Measurements from ENCODE around the gene LRCH1.
"Not testable (repeated sequence)": the region's sequence is repeated elsewhere in the genome, so short reads cannot be mapped to it uniquely, and the experiment has no call there.

The LRCH1 gene

GRCh38 chr13:46769925-46770324 is 217.0 kb downstream of the LRCH1 start:
- not testable (repeated sequence) for H3K36me3 ChIP-seq (ENCODE audit: control insufficient read depth, insufficient read depth, low read length); H3K4me1 ChIP-seq (ENCODE audit: control insufficient read depth, insufficient read depth, low read length); H3K4me3 ChIP-seq (ENCODE audit: low read length); DNase-seq (ENCODE audit: low read depth, low spot score); H3K27ac ChIP-seq (ENCODE audit: low read length); H3K27me3 ChIP-seq (ENCODE audit: control insufficient read depth, insufficient read depth, low read length); H3K9me3 ChIP-seq (ENCODE audit: control insufficient read depth, insufficient read depth, low read length)
- no CpG with 5 or more reads among the region's 4 CpGs for WGBS (ENCODE audit: insufficient coverage, insufficient read length)

GRCh38 chr13:46771693-46772092 is 218.7 kb downstream of the LRCH1 start:
- no peak overlapping the region for H3K27ac ChIP-seq (ENCODE audit: low read length)

GRCh38 chr13:46773541-46773940 is 220.6 kb downstream of the LRCH1 start:
- DNase-seq (ENCODE audit: low read depth, low spot score) = no peak
- Histone ChIP-seq H3K27me3 (ENCODE audit: control insufficient read depth, insufficient read depth, low read length) (no peaks in the 10 kb centered on the region), H3K27ac (ENCODE audit: low read length) (no peak overlapping the region), H3K4me1 (ENCODE audit: control insufficient read depth, insufficient read depth, low read length) (no peaks in the 10 kb centered on the region), H3K36me3 (ENCODE audit: control insufficient read depth, insufficient read depth, low read length) (peaks cover 3% of the 10 kb centered on the region; the same call in 1 of the 2 replicates), H3K4me3 (ENCODE audit: low read length) (no peak overlapping the region), H3K9me3 (ENCODE audit: control insufficient read depth, insufficient read depth, low read length) (no peaks in the 10 kb centered on the region)
- no CpG with 5 or more reads among the region's 2 CpGs for WGBS (ENCODE audit: insufficient coverage, insufficient read length)

More at GRCh38 chr13:46771693-46772092, 218.7 kb downstream of the LRCH1 start:
- Histone ChIP-seq H3K4me1 (ENCODE audit: control insufficient read depth, insufficient read depth, low read length) (no peaks in the 10 kb centered on the region), H3K36me3 (ENCODE audit: control insufficient read depth, insufficient read depth, low read length) (peaks cover 3% of the 10 kb centered on the region; the same call in 1 of the 2 replicates), H3K9me3 (ENCODE audit: control insufficient read depth, insufficient read depth, low read length) (no peaks in the 10 kb centered on the region), H3K27me3 (ENCODE audit: control insufficient read depth, insufficient read depth, low read length) (no peaks in the 10 kb centered on the region), H3K4me3 (ENCODE audit: low read length) (no peak overlapping the region)
- DNase-seq (ENCODE audit: low read depth, low spot score) = no peak

GRCh38 chr13:46775385-46776107 is 222.6 kb downstream of the LRCH1 start:
- peaks cover 3% of the 10 kb centered on the region; the same call in 1 of the 2 replicates for H3K36me3 ChIP-seq (ENCODE audit: control insufficient read depth, insufficient read depth, low read length)
- no peak overlapping the region for H3K4me3 ChIP-seq (ENCODE audit: low read length)
- H3K27me3 ChIP-seq (ENCODE audit: control insufficient read depth, insufficient read depth, low read length) = no peaks in the 10 kb centered on the region
- no peaks in the 10 kb centered on the region for H3K9me3 ChIP-seq (ENCODE audit: control insufficient read depth, insufficient read depth, low read length)
- WGBS (ENCODE audit: insufficient coverage, insufficient read length) = no CpG with 5 or more reads among the region's 8 CpGs
- no peaks in the 10 kb centered on the region for H3K4me1 ChIP-seq (ENCODE audit: control insufficient read depth, insufficient read depth, low read length)
- no peak overlapping the region for H3K27ac ChIP-seq (ENCODE audit: low read length)
- DNase-seq (ENCODE audit: low read depth, low spot score) = no peak

GRCh38 chr13:46778095-46778494 is 225.1 kb downstream of the LRCH1 start:
- 100% methylated on average over 3 of the region's 3 CpGs for WGBS (ENCODE audit: insufficient coverage, insufficient read length)
- Histone ChIP-seq H3K4me1 (ENCODE audit: control insufficient read depth, insufficient read depth, low read length) (no peaks in the 10 kb centered on the region), H3K36me3 (ENCODE audit: control insufficient read depth, insufficient read depth, low read length) (peaks cover 3% of the 10 kb centered on the region; the same call in 1 of the 2 replicates)

GRCh38 chr13:46778890-46779289 is 225.9 kb downstream of the LRCH1 start:
- Histone ChIP-seq H3K27me3 (ENCODE audit: control insufficient read depth, insufficient read depth, low read length) (no peaks in the 10 kb centered on the region), H3K36me3 (ENCODE audit: control insufficient read depth, insufficient read depth, low read length) (peaks cover 3% of the 10 kb centered on the region; the same call in 1 of the 2 replicates), H3K27ac (ENCODE audit: low read length) (no peak overlapping the region), H3K9me3 (ENCODE audit: control insufficient read depth, insufficient read depth, low read length) (no peaks in the 10 kb centered on the region), H3K4me3 (ENCODE audit: low read length) (no peak overlapping the region), H3K4me1 (ENCODE audit: control insufficient read depth, insufficient read depth, low read length) (no peaks in the 10 kb centered on the region)
- DNase-seq (ENCODE audit: low read depth, low spot score) = no peak
- WGBS (ENCODE audit: insufficient coverage, insufficient read length) = no CpG with 5 or more reads among the region's 2 CpGs

More at GRCh38 chr13:46778095-46778494, 225.1 kb downstream of the LRCH1 start:
- H3K4me3 ChIP-seq (ENCODE audit: low read length) = no peak overlapping the region
- H3K9me3 ChIP-seq (ENCODE audit: control insufficient read depth, insufficient read depth, low read length) = no peaks in the 10 kb centered on the region
- no peak for DNase-seq (ENCODE audit: low read depth, low spot score)
- no peaks in the 10 kb centered on the region for H3K27me3 ChIP-seq (ENCODE audit: control insufficient read depth, insufficient read depth, low read length)
- no peak overlapping the region for H3K27ac ChIP-seq (ENCODE audit: low read length)

- Histone ChIP-seq H3K36me3 (ENCODE audit: control insufficient read depth, insufficient read depth, low read length) (peaks cover 2% of the 10 kb centered on the region; the same call in 1 of the 2 replicates), H3K9me3 (ENCODE audit: control insufficient read depth, insufficient read depth, low read length) (no peaks in the 10 kb centered on the region)
Measured at GRCh38 chr13:46782066-46782465, 229.1 kb downstream of the LRCH1 start.

GRCh38 chr13:46782691-46783090 is 229.7 kb downstream of the LRCH1 start:
- no peaks in the 10 kb centered on the region for H3K4me1 ChIP-seq (ENCODE audit: control insufficient read depth, insufficient read depth, low read length)
- DNase-seq (ENCODE audit: low read depth, low spot score) = no peak
- H3K27me3 ChIP-seq (ENCODE audit: control insufficient read depth, insufficient read depth, low read length) = no peaks in the 10 kb centered on the region
- no CpG with 5 or more reads among the region's 2 CpGs for WGBS (ENCODE audit: insufficient coverage, insufficient read length)
- no peak overlapping the region for H3K27ac ChIP-seq (ENCODE audit: low read length)
- H3K36me3 ChIP-seq (ENCODE audit: control insufficient read depth, insufficient read depth, low read length) = peaks cover 2% of the 10 kb centered on the region; the same call in 1 of the 2 replicates
- H3K4me3 ChIP-seq (ENCODE audit: low read length) = no peak overlapping the region
- H3K9me3 ChIP-seq (ENCODE audit: control insufficient read depth, insufficient read depth, low read length) = no peaks in the 10 kb centered on the region

More at GRCh38 chr13:46782066-46782465, 229.1 kb downstream of the LRCH1 start:
- no peak for DNase-seq (ENCODE audit: low read depth, low spot score)
- WGBS (ENCODE audit: insufficient coverage, insufficient read length) = no CpG with 5 or more reads among the region's 1 CpG
- no peak overlapping the region for H3K4me3 ChIP-seq (ENCODE audit: low read length)
- no peaks in the 10 kb centered on the region for H3K27me3 ChIP-seq (ENCODE audit: control insufficient read depth, insufficient read depth, low read length)
- no peaks in the 10 kb centered on the region for H3K4me1 ChIP-seq (ENCODE audit: control insufficient read depth, insufficient read depth, low read length)
- no peak overlapping the region for H3K27ac ChIP-seq (ENCODE audit: low read length)

GRCh38 chr13:46783504-46783903 is 230.5 kb downstream of the LRCH1 start:
- H3K36me3 ChIP-seq (ENCODE audit: control insufficient read depth, insufficient read depth, low read length) = peaks cover 2% of the 10 kb centered on the region; the same call in 1 of the 2 replicates
- H3K27ac ChIP-seq (ENCODE audit: low read length) = no peak overlapping the region

GRCh38 chr13:46795321-46795720 is 242.4 kb downstream of the LRCH1 start:
- H3K36me3 ChIP-seq (ENCODE audit: control insufficient read depth, insufficient read depth, low read length) = no peaks in the 10 kb centered on the region
- no CpG with 5 or more reads among the region's 6 CpGs for WGBS (ENCODE audit: insufficient coverage, insufficient read length)
- H3K27me3 ChIP-seq (ENCODE audit: control insufficient read depth, insufficient read depth, low read length) = no peaks in the 10 kb centered on the region
- peaks cover 2% of the 10 kb centered on the region; the same call in 1 of the 2 replicates for H3K4me1 ChIP-seq (ENCODE audit: control insufficient read depth, insufficient read depth, low read length)
- no peaks in the 10 kb centered on the region for H3K9me3 ChIP-seq (ENCODE audit: control insufficient read depth, insufficient read depth, low read length)
- no peak for DNase-seq (ENCODE audit: low read depth, low spot score)
- no peak overlapping the region for H3K27ac ChIP-seq (ENCODE audit: low read length)
- H3K4me3 ChIP-seq (ENCODE audit: low read length) = no peak overlapping the region

More at GRCh38 chr13:46783504-46783903, 230.5 kb downstream of the LRCH1 start:
- Histone ChIP-seq H3K27me3 (ENCODE audit: control insufficient read depth, insufficient read depth, low read length) (no peaks in the 10 kb centered on the region), H3K4me3 (ENCODE audit: low read length) (no peak overlapping the region), H3K4me1 (ENCODE audit: control insufficient read depth, insufficient read depth, low read length) (no peaks in the 10 kb centered on the region), H3K9me3 (ENCODE audit: control insufficient read depth, insufficient read depth, low read length) (no peaks in the 10 kb centered on the region)
- no peak for DNase-seq (ENCODE audit: low read depth, low spot score)
- WGBS (ENCODE audit: insufficient coverage, insufficient read length) = no CpG with 5 or more reads among the region's 3 CpGs

GRCh38 chr13:46796129-46796514 is 243.2 kb downstream of the LRCH1 start:
- DNase-seq (ENCODE audit: low read depth, low spot score) = no peak
- Histone ChIP-seq H3K9me3 (ENCODE audit: control insufficient read depth, insufficient read depth, low read length) (no peaks in the 10 kb centered on the region), H3K4me3 (ENCODE audit: low read length) (peak overlapping the region; percentile 97; the same call in 1 of the 2 replicates), H3K36me3 (ENCODE audit: control insufficient read depth, insufficient read depth, low read length) (no peaks in the 10 kb centered on the region), H3K4me1 (ENCODE audit: control insufficient read depth, insufficient read depth, low read length) (peaks cover 2% of the 10 kb centered on the region; the same call in 1 of the 2 replicates), H3K27me3 (ENCODE audit: control insufficient read depth, insufficient read depth, low read length) (no peaks in the 10 kb centered on the region), H3K27ac (ENCODE audit: low read length) (no peak overlapping the region)
- WGBS (ENCODE audit: insufficient coverage, insufficient read length) = no CpG with 5 or more reads among the region's 5 CpGs
